SK-N-SH treated with all-trans-retinoic acid at 6 μM for 48 hours (cell line): Measurements from ENCODE around the gene AGO1.

ENCODE experiments used
- ATAC-seq: fragments of 200-7000 bp; cut with Tn5 transposase; 3 replicates; pipeline ENCODE4 v1.9.1; 2020; ENCODE audit warnings: mild to moderate bottlenecking, moderate library complexity
- ARNTL ChIP-seq: fragments of 450-650 bp; formaldehyde crosslinking; IDR thresholded peaks from 2 replicates; pipeline ENCODE4 v1.5.0; 2020; ENCODE audit warnings: low read depth, mild to moderate bottlenecking, moderate library complexity, borderline replicate concordance
- BACH2 ChIP-seq: fragments of 250-450 bp; sonication (Bioruptor Pico); IDR thresholded peaks from 2 replicates; pipeline ENCODE4 v1.9.0; 2021; ENCODE audit warnings: mild to moderate bottlenecking, borderline replicate concordance
- CREB5 ChIP-seq: fragments of 250-450 bp; sonication (Bioruptor Pico); IDR thresholded peaks from 2 replicates; pipeline ENCODE4 v1.5.1; 2020; ENCODE audit warnings: low read depth, mild to moderate bottlenecking, moderate library complexity
- CSDC2 ChIP-seq: fragments of 250-450 bp; sonication (Bioruptor Pico); IDR thresholded peaks from 2 replicates; pipeline ENCODE4 v1.5.0; 2020; ENCODE audit warnings: mild to moderate bottlenecking, moderate library complexity
- ESRRG ChIP-seq: fragments of 250-450 bp; sonication (Bioruptor Pico); IDR thresholded peaks from 2 replicates; pipeline ENCODE4 v1.6.1; 2021; ENCODE audit warnings: mild to moderate bottlenecking
- GLIS3 ChIP-seq: fragments of 250-450 bp; sonication (Bioruptor Pico); IDR thresholded peaks from 2 replicates; pipeline ENCODE4 v1.5.0; 2020; ENCODE audit warnings: mild to moderate bottlenecking, moderate library complexity
- ISL1 ChIP-seq: fragments of 250-450 bp; sonication (Bioruptor Pico); IDR thresholded peaks from 2 replicates; pipeline ENCODE4 v2.1.2; 2022; ENCODE audit warnings: mild to moderate bottlenecking, moderate library complexity
- OSR1 ChIP-seq: fragments of 250-450 bp; sonication (Bioruptor Pico); IDR thresholded peaks from 2 replicates; pipeline ENCODE4 v1.8.0; 2022; ENCODE audit warnings: moderate library complexity, mild to moderate bottlenecking, inconsistent platforms
- PATZ1 ChIP-seq: fragments of 250-450 bp; sonication (Bioruptor Pico); IDR thresholded peaks from 2 replicates; pipeline ENCODE4 v1.8.0; 2020; ENCODE audit warnings: mild to moderate bottlenecking, moderate library complexity, borderline replicate concordance
- POU6F1 ChIP-seq: fragments of 250-450 bp; sonication (Bioruptor Pico); IDR thresholded peaks from 2 replicates; pipeline ENCODE4 v1.8.0; 2021; ENCODE audit warnings: low read depth, mild to moderate bottlenecking, moderate library complexity, borderline replicate concordance
- PPARA ChIP-seq: fragments of 250-450 bp; sonication (Bioruptor Pico); IDR thresholded peaks from 2 replicates; pipeline ENCODE4 v1.5.0; 2020; ENCODE audit warnings: mild to moderate bottlenecking, borderline replicate concordance
- RARB ChIP-seq: fragments of 250-450 bp; sonication (Bioruptor Pico); IDR thresholded peaks from 2 replicates; pipeline ENCODE4 v1.8.0; 2021; ENCODE audit warnings: mild to moderate bottlenecking, moderate library complexity
- SNAI2 ChIP-seq: fragments of 250-450 bp; sonication (Bioruptor Pico); IDR thresholded peaks from 2 replicates; pipeline ENCODE4 v1.5.0; 2020; ENCODE audit warnings: mild to moderate bottlenecking, moderate library complexity
- TCF4 ChIP-seq: fragments of 250-450 bp; sonication (Bioruptor Pico); IDR thresholded peaks from 2 replicates; pipeline ENCODE4 v1.8.0; 2021; ENCODE audit warnings: mild to moderate bottlenecking, moderate library complexity, borderline replicate concordance
- TOX ChIP-seq: fragments of 250-450 bp; sonication (Bioruptor Pico); IDR thresholded peaks from 2 replicates; pipeline ENCODE4 v1.8.0; 2021; ENCODE audit warnings: mild to moderate bottlenecking, moderate library complexity, borderline replicate concordance
- TSHZ2 ChIP-seq: fragments of 250-450 bp; sonication (Bioruptor Pico); IDR thresholded peaks from 2 replicates; pipeline ENCODE4 v1.5.0; 2020; ENCODE audit warnings: mild to moderate bottlenecking, moderate library complexity
- ZC3H10 ChIP-seq: fragments of 250-450 bp; sonication (Bioruptor Pico); IDR thresholded peaks from 2 replicates; pipeline ENCODE4 v1.5.1; 2021; ENCODE audit warnings: mild to moderate bottlenecking, moderate library complexity
- ZNF565 ChIP-seq: fragments of 450-650 bp; formaldehyde crosslinking; conservative IDR thresholded peaks from 2 replicates; pipeline ENCODE4 v1.5.0; 2020; ENCODE audit warnings: low read depth, mild to moderate bottlenecking, moderate library complexity
- ZNF70 ChIP-seq: fragments of 450-650 bp; formaldehyde crosslinking; IDR thresholded peaks from 2 replicates; pipeline ENCODE4 v1.5.0; 2020; ENCODE audit warnings: mild to moderate bottlenecking, moderate library complexity
- ZNF8 ChIP-seq: fragments of 450-650 bp; formaldehyde crosslinking; IDR thresholded peaks from 2 replicates; pipeline ENCODE4 v1.5.0; 2020; ENCODE audit warnings: mild to moderate bottlenecking, moderate library complexity
- TF ChIP-seq, protein P1 (sequence below): fragments of 250-450 bp; sonication (Bioruptor Pico); IDR thresholded peaks from 2 replicates; pipeline ENCODE4 v1.5.1; 2021; ENCODE audit warnings: mild to moderate bottlenecking, moderate library complexity

Gene AGO1

GRCh38 chr1:35931446-35932157 is 48.6 kb downstream of the AGO1 start (continued):
- TF ChIP-seq TOX (CRISPR knock-in tag) (no peak), CREB5 (CRISPR knock-in tag) (no peak), SNAI2 (CRISPR knock-in tag) (no peak), PATZ1 (CRISPR knock-in tag) (no peak), BACH2 (CRISPR knock-in tag) (no peak), GLIS3 (CRISPR knock-in tag) (no peak), OSR1 (CRISPR knock-in tag) (no peak), ESRRG (CRISPR knock-in tag) (no peak), CSDC2 (CRISPR knock-in tag) (no peak)
- TF ChIP-seq, protein P1, sequence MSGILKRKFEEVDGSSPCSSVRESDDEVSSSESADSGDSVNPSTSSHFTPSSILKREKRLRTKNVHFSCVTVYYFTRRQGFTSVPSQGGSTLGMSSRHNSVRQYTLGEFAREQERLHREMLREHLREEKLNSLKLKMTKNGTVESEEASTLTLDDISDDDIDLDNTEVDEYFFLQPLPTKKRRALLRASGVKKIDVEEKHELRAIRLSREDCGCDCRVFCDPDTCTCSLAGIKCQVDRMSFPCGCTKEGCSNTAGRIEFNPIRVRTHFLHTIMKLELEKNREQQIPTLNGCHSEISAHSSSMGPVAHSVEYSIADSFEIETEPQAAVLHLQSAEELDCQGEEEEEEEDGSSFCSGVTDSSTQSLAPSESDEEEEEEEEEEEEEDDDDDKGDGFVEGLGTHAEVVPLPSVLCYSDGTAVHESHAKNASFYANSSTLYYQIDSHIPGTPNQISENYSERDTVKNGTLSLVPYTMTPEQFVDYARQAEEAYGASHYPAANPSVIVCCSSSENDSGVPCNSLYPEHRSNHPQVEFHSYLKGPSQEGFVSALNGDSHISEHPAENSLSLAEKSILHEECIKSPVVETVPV (CRISPR knock-in tag), result no peak

DNA sequence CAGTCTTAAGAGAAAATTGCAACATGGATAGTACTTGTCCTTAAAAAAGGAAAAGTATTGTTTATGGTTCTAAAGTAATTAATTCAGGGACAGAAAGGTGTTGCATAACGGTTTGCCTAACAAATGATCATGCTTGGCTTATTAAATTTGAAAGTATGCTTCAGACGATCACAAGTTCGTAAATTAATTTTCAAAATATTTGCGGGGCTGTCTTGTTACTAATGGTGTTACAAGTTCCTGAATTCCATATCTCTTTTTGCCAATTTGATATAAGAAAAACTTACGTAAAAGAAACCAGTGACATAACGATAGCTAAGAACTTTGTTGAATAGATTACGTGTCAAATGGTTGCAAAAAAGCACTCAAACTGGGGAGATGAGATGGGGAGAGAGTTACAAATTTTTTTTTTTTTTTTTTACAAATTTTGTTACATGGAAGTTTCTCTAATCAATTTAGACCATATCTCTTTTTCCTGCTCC is 49.2 kb downstream of the AGO1 start:
- ATAC-seq, result no peak
- TF ChIP-seq BACH2 (CRISPR knock-in tag) (no peak), TCF4 (CRISPR knock-in tag) (no peak), ISL1 (CRISPR knock-in tag) (no peak), ARNTL (CRISPR knock-in tag) (no peak), RARB (no peak), ZC3H10 (CRISPR knock-in tag) (no peak), ZNF8 (CRISPR knock-in tag) (no peak), GLIS3 (CRISPR knock-in tag) (no peak), ZNF70 (CRISPR knock-in tag) (no peak), ZNF565 (CRISPR knock-in tag) (no peak), TSHZ2 (CRISPR knock-in tag) (no peak), TOX (CRISPR knock-in tag) (no peak)

- no peak for ATAC-seq
- TF ChIP-seq GLIS3 (CRISPR knock-in tag) (no peak), CSDC2 (CRISPR knock-in tag) (no peak), RARB (no peak), POU6F1 (no peak), SNAI2 (CRISPR knock-in tag) (no peak), OSR1 (CRISPR knock-in tag) (no peak), ZNF70 (CRISPR knock-in tag) (no peak), PPARA (CRISPR knock-in tag) (no peak), TSHZ2 (CRISPR knock-in tag) (no peak)
- TF ChIP-seq, protein P1 (CRISPR knock-in tag), result no peak
These were observed 49.9 kb downstream of the AGO1 start for GRCh38 chr1:35932941-35933340.
